C4-2B (cell line): ENCODE measurements around the gene TEDC2.

ENCODE experiments used
- ZFX ChIP-seq: fragments of 450-650 bp; IDR thresholded peaks from 2 replicates; pipeline ENCODE4 v1.6.1; 2017
- TF ChIP-seq, protein P1 (sequence below): fragments of 450-650 bp; conservative IDR thresholded peaks from 2 replicates; pipeline ENCODE4 v1.5.1; 2017; ENCODE audit warnings: mild to moderate bottlenecking

- TF ChIP-seq, protein P1, sequence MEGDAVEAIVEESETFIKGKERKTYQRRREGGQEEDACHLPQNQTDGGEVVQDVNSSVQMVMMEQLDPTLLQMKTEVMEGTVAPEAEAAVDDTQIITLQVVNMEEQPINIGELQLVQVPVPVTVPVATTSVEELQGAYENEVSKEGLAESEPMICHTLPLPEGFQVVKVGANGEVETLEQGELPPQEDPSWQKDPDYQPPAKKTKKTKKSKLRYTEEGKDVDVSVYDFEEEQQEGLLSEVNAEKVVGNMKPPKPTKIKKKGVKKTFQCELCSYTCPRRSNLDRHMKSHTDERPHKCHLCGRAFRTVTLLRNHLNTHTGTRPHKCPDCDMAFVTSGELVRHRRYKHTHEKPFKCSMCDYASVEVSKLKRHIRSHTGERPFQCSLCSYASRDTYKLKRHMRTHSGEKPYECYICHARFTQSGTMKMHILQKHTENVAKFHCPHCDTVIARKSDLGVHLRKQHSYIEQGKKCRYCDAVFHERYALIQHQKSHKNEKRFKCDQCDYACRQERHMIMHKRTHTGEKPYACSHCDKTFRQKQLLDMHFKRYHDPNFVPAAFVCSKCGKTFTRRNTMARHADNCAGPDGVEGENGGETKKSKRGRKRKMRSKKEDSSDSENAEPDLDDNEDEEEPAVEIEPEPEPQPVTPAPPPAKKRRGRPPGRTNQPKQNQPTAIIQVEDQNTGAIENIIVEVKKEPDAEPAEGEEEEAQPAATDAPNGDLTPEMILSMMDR: no peak
- TF ChIP-seq ZFX: no peak
Observed at GRCh38 chr16:2481676-2482075, 21.8 kb downstream of the TEDC2 start.
